NCI-H2171 (cell line): Measurements from ENCODE around the gene AFTPH.

Experiments
- DNase-seq: peaks from one replicate; lab custom pipeline; 2025; lab: John Stamatoyannopoulos, UW

AFTPH gene

GRCh38 chr2:64632835-64633819 is 109.0 kb downstream of the AFTPH start:
- DNase-seq: no peak

- no peak for DNase-seq
Measured at GRCh38 chr2:64634345-64635267, 110.5 kb downstream of the AFTPH start.

GRCh38 chr2:64635976-64636911 is 112.1 kb downstream of the AFTPH start:
- no peak for DNase-seq

- no peak for DNase-seq
Measured at GRCh38 chr2:64637000-64637635, 113.0 kb downstream of the AFTPH start.

GRCh38 chr2:64637931-64638330 is 113.8 kb downstream of the AFTPH start:
- DNase-seq: no peak

- no peak for DNase-seq
Measured at GRCh38 chr2:64638502-64639120, 114.5 kb downstream of the AFTPH start.

GRCh38 chr2:64639691-64640090 is 115.6 kb downstream of the AFTPH start:
- no peak for DNase-seq

- no peak for DNase-seq
Measured at GRCh38 chr2:64640153-64641044, 116.3 kb downstream of the AFTPH start.

- DNase-seq: no peak
Measured at GRCh38 chr2:64641599-64641998, 117.5 kb downstream of the AFTPH start.
